HG02678 (cell line): ENCODE measurements around the gene MPND.
"Not testable (repeated sequence)": the region's sequence is repeated elsewhere in the genome, so short reads cannot be mapped to it uniquely, and the experiment has no call there.

Source experiments
- ATAC-seq: cut with Tn5 transposase; IDR thresholded peaks from one replicate; pipeline ENCODE4 v1.9.1; 2021; ENCODE audit warnings: mild to moderate bottlenecking, moderate library complexity; ENCODE audit not compliant: unreplicated experiment

Gene MPND

GRCh38 chr19:4345342-4346019 is 2.1 kb downstream of the MPND start:
- ATAC-seq: no peak

GRCh38 chr19:4346020-4346383 is 2.6 kb downstream of the MPND start:
- no peak for ATAC-seq

GRCh38 chr19:4347521-4347920 is 4.2 kb downstream of the MPND start:
- ATAC-seq: no peak

GRCh38 chr19:4349225-4349624 is 5.9 kb downstream of the MPND start:
- ATAC-seq: not testable (repeated sequence)

GRCh38 chr19:4350111-4350510 is 6.7 kb downstream of the MPND start:
- ATAC-seq: no peak

GRCh38 chr19:4350726-4351125 is 7.4 kb downstream of the MPND start:
- ATAC-seq: no peak

- ATAC-seq: no peak
Observed at GRCh38 chr19:4352701-4353121, 9.3 kb downstream of the MPND start.

- ATAC-seq: no peak
Observed at GRCh38 chr19:4354282-4354681, 10.9 kb downstream of the MPND start.

GRCh38 chr19:4354897-4355296 is 11.5 kb downstream of the MPND start:
- no peak for ATAC-seq

GRCh38 chr19:4357095-4357797 is 13.9 kb downstream of the MPND start:
- no peak for ATAC-seq

- ATAC-seq: no peak
Observed at GRCh38 chr19:4357921-4358326, 14.6 kb downstream of the MPND start.

GRCh38 chr19:4358709-4359626 is 15.6 kb downstream of the MPND start:
- no peak for ATAC-seq

GRCh38 chr19:4359627-4360000 is 16.3 kb downstream of the MPND start:
- ATAC-seq: no peak

GRCh38 chr19:4360081-4360569 is 16.8 kb downstream of the MPND start:
- ATAC-seq: no peak

- no peak for ATAC-seq
Observed at GRCh38 chr19:4360641-4361151, 17.3 kb downstream of the MPND start.

GRCh38 chr19:4361152-4362046 is 18.0 kb downstream of the MPND start:
- no peak for ATAC-seq

- ATAC-seq: no peak
Observed at GRCh38 chr19:4362101-4362828, 18.9 kb downstream of the MPND start.

- no peak for ATAC-seq
Observed at GRCh38 chr19:4362831-4363545, 19.6 kb downstream of the MPND start.
